Esophagus mucosa (tissue), 1 donor: ENCODE results near the gene NDUFA7. TPM values are rescaled to one million over a fixed set of nuclear protein-coding genes. Genes with fewer than 3 reads are reported as not detected.
"Not testable (repeated sequence)": the region's sequence is repeated elsewhere in the genome, so short reads cannot be mapped to it uniquely, and the experiment has no call there.

Experiments
- ATAC-seq: fragments of 200-7000 bp; cut with Tn5 transposase; one replicate; pipeline ENCODE4 v1.9.1; 2020
- total RNA-seq: library from RNA; stranded (reverse); gene quantifications from one replicate; pipeline ENCODE4 v1.2.4, GENCODE V29; 2023
- donor health status: DM: yes; HTN: yes; CAD: no.

The NDUFA7 gene
- total RNA-seq, 1 donor from 2014 or later, result 52.2 TPM

DNA sequence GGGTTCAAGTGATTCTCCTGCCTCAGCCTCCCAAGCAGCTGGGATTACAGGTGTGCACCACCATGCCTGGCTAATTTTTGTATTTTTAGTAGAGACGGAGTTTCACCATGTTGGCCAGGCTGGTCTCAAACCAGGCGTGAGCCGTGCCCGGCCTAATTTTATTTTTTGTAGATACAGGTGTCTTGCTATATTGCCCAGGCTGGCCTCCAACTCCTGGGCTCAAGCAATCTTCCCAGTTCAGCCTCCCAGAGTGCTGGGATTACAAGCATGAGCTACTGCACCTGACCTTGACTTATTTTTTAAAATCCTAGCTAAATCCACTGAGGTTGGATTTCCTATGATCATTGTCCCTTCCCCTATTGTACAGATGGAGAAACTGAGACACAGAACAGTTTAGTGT lies 20.3 kb upstream of the NDUFA7 start:
- not testable (repeated sequence) for ATAC-seq

GRCh38 chr19:8340341-8341096 lies 19.3 kb upstream of the NDUFA7 start:
- ATAC-seq, result peak; percentile 6

- ATAC-seq, result no peak
Measured at GRCh38 chr19:8338835-8339234, 17.7 kb upstream of the NDUFA7 start.

DNA sequence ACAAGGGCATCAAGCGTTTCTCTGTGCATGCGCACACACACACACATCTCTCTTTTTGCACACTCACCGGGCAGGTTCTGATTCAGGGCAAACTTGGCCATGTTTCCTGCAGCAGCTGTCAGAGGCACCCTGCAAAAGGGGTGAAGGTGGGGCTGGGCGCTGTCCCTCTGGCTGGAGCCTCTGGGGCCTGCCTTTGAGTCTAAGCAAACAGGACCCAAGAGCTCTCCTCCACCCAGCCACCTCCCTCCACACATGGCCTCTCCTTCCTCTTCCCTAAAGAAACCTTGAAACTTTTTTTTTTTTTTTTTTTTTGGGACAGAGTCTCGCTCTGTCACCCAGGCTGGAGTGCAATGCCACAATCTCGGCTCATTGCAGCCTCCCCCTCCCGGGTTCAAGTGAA lies 16.6 kb upstream of the NDUFA7 start:
- ATAC-seq, result no peak

- no peak for ATAC-seq
Measured at GRCh38 chr19:8336660-8337059, 15.5 kb upstream of the NDUFA7 start.

DNA sequence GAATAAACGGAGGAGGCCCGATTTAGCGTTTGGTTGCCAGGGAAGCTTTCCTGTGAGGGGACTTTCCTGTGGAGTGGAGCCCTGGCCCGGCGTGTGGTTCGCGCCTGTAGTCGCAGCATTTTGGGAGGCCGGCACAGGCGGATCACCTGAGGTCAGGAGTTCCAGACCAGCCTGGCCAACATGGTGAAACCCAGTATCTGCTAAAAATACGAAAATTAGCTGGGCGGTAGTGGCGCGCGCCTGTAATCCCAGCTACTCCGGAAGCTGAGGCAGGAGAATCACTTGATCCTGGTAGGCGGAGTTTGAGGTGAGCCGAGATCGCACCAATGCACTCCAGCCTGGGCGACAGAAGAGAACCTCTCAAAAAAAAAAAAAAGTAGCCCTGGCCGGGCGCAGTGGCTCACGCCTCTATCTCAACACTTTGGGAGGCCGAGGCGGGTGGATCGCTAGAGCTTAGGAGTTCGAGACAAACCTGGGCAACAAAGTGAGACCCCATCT lies 14.9 kb upstream of the NDUFA7 start:
- no peak for ATAC-seq

DNA sequence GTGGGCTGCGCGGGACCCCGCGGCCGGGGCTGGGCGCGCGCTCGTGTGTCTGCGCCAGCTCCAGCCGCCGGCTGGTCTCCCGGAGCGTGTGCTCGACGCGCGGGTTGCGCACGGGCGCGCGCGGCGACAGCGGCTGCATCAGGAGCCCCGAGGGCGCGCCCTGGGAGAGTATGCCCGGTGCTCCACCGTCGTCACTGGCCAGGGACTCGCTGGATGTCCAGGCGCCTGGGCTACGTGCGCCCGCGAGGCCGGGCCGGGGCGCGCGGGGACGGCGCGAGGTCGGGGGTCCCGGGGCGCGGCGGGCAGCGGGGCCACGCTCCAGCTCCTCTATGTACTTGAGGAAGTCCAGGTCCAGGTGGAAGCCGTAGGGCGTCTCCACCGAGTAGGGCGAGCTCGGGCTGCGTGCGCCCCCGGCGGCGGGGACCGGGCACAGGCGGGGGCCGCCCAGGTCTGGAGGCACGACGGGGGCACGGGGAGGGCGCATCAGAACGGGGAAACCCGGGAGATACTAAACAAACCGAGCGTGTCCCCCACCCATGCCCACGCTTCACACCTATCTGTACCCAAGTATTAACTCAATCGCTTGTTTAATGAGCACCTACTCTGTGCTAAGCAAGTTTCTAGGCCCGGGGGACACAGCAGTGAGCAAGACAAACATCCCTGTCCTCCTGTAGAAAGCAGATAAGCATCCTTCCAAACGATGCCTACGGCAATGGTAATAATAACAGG lies 14.3 kb upstream of the NDUFA7 start:
- peak; percentile 45 for ATAC-seq

DNA sequence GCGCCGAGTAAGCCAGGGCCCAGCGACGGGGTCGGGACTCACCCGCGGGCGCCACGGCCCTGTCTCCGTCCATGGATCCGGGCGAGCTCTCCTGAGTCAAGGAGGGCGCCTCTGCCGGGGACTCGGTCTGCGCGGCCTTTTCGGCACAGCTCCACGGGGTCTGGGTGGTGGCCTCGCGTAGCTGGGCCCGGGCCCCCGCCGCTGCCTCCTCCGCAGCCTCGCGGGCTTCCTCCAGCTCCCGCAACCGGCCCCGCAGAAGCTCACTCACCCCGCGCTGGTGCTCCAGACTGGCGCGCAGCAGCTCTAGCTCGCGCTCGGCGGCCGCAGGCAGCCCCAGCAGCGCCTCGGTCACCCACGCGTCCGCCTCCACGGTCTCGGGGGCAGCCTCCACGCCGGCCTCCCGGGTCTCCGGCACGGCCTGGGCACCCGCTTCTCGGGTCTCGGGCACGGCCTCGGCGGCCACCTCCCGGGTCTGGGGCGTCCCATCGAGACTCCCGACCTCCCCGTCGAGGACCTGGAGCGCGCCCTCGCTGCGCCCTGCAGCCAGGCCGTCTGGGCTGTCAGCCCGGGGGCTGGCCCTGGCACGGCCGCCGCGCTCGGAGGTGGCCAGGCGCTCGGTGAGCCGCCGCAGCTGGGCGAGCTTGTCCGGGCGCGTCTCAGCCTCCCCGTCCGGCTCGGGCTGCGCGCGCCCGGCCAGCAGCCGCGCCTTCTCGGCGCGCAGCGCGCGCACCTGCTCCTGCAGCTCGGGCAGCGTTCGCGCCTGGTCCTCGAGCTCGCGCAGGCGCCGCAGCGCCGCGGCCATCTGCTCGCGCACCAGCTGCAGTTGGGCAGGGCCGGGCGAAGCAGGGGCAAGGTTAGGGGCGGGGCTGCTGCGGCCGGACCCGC lies 13.5 kb upstream of the NDUFA7 start:
- peak; percentile 80 for ATAC-seq

DNA sequence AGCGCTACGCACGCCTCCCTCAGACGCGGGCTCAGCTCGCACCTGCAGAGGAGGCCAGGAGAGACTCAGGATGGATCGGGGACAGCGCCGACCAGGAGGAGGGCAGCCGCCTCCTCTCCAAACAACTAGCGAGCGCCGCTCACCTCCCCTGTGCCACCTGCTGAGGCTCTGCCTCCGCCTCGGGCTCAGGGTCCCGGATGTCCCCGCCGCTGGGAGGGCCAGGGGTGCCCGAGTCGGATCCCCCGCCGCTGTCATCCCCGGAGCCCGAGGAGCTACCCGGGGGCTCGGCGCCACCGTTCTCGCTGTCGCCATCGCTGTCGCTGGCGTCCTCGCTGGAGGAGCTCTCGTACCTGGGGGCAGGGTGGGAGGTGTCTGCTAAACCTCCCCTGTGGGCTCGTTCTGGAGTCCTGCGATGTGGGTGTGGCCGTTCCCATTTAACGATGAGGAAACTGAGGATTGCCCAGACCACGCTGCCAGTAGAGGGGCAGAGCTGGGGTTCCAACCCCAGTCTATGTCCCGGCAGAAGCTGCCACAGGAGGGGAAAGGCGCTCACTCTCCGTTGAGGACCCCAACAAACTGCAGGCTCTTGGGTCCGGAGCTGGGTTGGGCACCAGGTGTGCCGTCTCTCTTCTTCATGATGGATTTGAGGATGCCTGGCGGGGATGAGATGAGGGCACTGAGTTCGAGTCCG lies 12.7 kb upstream of the NDUFA7 start:
- ATAC-seq, result no peak

DNA sequence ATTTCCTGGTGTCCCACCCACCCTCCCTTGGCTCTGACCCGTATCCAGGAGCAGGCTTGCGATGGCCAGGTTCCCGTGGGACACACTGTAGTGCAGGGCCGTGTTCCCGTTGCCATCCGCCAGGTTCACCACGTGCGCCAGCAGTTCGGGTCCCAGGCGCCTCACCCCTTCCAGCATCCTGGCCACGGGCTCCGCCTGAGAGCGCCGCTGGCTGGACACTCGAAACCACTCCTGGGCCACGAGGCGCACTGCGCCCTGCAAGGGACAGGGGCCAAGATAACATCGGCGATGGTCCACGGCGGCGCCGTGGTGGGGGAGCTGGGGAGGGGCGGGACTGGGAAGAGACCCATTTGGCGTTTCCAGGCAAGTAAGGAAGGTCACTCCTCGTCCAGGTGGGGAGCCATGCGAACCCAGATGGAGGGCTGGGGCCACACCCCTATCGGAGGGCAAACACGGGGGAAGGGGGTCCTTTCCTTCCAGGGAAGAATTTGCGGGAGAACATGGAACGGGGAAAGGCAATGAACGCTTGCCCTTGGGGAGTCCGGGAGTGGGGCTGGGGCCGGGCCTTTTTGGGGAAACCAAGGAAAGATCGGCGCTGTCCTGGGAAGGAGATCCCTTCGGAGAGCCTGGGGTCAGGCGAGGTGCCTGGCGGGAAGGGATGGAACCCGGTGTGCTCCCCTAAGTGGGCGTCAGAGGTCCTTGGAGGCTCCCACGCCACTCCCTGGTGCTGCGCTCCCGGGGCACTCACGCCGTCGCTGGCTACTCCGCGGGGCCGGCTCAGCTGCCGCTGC lies 12.0 kb upstream of the NDUFA7 start:
- ATAC-seq, result peak; percentile 18

DNA sequence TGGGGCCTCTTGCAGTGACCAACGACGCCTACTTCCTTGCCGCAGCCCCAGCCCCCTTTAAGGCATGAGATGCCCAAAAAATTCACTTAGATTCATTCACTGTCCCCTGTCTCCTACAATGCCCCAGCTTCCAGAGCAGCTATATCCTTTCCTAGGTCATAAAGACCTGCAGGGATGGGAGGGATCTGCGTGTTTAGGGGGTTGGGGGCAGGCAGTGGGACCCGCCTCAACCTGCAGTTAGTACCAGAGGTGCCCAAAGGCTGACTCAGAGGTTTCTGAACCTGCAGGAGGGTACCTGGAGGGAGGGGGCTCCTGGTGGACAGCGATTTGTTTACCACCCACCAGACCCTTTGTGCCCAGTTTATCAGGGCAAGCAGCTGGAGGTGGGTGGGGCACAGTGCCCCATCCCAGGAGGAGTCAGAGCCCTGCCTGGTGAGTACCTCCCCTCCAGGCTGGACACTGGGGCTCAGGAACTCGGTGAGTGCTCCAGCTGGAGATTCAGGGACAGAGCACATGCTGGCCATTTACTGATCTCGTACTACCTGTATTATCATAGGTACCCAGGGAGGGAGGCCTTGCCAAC lies 10.2 kb upstream of the NDUFA7 start:
- no peak for ATAC-seq

- ATAC-seq, result no peak
Measured at GRCh38 chr19:8329996-8330395, 8.8 kb upstream of the NDUFA7 start.

DNA sequence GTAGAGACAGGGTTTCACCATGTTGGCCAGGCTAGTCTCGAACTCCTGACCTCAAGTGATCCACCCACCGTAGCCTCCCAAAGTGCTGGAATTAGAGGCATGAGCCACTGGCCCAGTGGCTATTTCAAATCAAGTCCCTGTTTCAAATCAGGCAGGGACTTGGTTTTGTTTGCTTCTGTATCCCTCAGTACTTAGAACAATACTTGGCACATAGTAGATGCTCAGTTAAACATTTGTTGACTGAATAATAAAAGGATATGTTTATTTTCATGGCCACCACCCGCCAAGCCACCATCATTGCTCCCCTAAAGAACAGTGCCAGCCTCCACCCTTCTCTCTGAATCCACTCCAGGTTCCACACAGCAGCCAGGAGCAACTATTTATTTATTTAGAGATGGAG lies 4.3 kb upstream of the NDUFA7 start:
- no peak for ATAC-seq

GRCh38 chr19:8324186-8325050 lies 3.2 kb upstream of the NDUFA7 start:
- ATAC-seq, result peak; percentile 2

DNA sequence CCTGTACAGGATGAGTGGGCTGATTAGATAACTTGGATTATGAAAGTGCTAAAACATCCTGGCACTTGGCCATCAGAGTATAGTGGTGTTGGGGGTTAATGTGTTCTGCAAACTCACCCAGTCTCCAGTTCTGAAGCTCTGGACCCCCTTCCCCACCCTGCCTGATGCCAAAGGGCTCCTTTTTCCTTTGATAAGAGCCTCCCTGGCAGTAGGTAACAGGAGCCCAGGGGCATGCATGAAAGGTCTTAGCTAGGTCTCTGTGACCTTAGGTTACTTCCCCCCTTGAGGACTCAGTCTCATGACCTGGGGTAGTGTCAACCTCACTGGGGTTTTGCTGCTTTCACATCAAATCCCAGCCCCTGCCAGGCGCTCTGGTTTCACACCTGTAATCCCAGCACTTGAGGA lies 2.6 kb upstream of the NDUFA7 start:
- no peak for ATAC-seq

GRCh38 chr19:8322638-8322997 lies 1.4 kb upstream of the NDUFA7 start:
- no peak for ATAC-seq

DNA sequence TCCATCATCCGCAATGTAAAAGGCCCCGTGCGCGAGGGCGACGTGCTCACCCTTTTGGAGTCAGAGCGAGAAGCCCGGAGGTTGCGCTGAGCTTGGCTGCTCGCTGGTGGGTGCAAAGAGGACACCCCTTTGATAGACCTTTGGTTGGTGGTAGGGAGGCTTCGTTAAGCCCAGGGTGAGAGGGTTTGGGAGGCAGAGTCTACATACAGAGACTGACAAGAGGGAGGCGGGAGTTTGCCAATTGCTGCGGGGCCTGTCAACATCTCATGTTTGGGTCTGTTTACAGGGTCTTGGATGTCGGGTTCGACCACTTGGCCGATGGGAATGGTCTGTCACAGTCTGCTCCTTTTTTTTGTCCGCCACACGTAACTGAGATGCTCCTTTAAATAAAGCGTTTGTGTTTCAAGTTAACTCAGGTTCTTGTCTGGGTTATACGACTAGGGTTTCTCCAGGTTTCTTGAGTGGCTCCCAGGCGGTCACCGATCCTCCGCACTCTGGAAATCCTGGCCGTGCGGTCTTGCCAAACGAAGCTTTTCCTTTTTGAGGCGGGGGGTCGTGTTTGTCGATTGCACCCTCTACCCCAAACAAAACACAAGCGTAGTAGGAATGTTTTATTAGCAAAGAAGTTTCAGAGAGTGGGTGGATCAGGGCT lies 937 bp upstream of the NDUFA7 start:
- ATAC-seq, result peak; percentile 9

GRCh38 chr19:8320564-8321066 lies 560 bp downstream of the NDUFA7 start:
- peak; percentile 1 for ATAC-seq

DNA sequence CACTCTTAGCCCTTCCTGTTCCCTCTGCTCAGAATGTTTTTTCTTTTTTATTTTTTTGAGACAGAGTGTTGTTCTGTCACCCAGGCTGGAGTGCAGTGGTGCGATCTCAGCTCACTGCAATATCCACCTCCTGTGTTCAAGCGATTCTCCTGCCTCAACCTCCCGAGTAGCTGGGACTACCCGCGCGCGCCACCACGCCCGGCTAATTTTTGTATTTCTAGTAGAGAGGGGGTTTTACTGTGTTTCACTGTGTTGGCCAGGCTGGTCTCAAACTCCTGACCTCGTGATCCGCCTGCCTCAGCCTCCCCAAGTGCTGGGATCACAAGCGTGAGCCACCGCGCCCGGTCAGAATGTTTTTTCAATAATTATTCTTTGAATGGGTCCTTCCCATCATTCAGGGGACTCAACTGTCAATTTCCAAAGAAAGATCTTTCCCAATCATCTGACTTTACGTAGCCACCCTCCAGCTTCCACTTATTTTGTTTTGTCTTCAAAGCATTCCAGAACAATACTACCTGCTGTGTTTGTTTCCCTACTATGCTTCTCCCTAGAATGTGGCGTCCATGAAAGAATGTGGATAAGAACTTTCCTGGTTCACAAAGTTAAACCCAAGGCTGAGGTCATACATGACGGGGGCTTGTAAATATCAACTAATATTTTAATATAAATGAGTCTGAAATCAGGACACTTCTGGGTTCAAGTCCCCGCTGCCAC lies 1.2 kb downstream of the NDUFA7 start:
- no peak for ATAC-seq
